ENCODE measurements around the gene JAKMIP1.

JAKMIP1 gene

GRCh38 chr4:6042293-6043063, 157.9 kb downstream of the JAKMIP1 start:
- Histone ChIP-seq H3K4me1 (ENCODE audit: control insufficient read depth, insufficient read depth, low read length) (no peaks in the 10 kb centered on the region), H3K4me3 (ENCODE audit: low read length) (no peak overlapping the region), H3K9me3 (ENCODE audit: control insufficient read depth, insufficient read depth, low read length) (no peaks in the 10 kb centered on the region), H3K36me3 (ENCODE audit: control insufficient read depth, insufficient read depth, low read length) (no peaks in the 10 kb centered on the region), H3K27ac (ENCODE audit: low read length) (no peak overlapping the region), H3K27me3 (ENCODE audit: control insufficient read depth, insufficient read depth, low read length) (no peaks in the 10 kb centered on the region)
- no peak for DNase-seq (ENCODE audit: low read depth, low spot score)
- no CpG with 5 or more reads among the region's 21 CpGs for WGBS (ENCODE audit: insufficient coverage, insufficient read length)

- Histone ChIP-seq H3K27me3 (ENCODE audit: control insufficient read depth, insufficient read depth, low read length) (no peaks in the 10 kb centered on the region), H3K9me3 (ENCODE audit: control insufficient read depth, insufficient read depth, low read length) (no peaks in the 10 kb centered on the region), H3K4me3 (ENCODE audit: low read length) (no peak overlapping the region), H3K4me1 (ENCODE audit: control insufficient read depth, insufficient read depth, low read length) (no peaks in the 10 kb centered on the region), H3K27ac (ENCODE audit: low read length) (no peak overlapping the region), H3K36me3 (ENCODE audit: control insufficient read depth, insufficient read depth, low read length) (no peaks in the 10 kb centered on the region)
- WGBS (ENCODE audit: insufficient coverage, insufficient read length): no CpG with 5 or more reads among the region's 5 CpGs
- no peak for DNase-seq (ENCODE audit: low read depth, low spot score)
Observed at GRCh38 chr4:6041800-6042199, 158.5 kb downstream of the JAKMIP1 start.

GRCh38 chr4:6038711-6039110, 161.6 kb downstream of the JAKMIP1 start:
- Histone ChIP-seq H3K27me3 (ENCODE audit: control insufficient read depth, insufficient read depth, low read length) (no peaks in the 10 kb centered on the region), H3K27ac (ENCODE audit: low read length) (no peak overlapping the region), H3K9me3 (ENCODE audit: control insufficient read depth, insufficient read depth, low read length) (no peaks in the 10 kb centered on the region), H3K4me3 (ENCODE audit: low read length) (no peak overlapping the region), H3K4me1 (ENCODE audit: control insufficient read depth, insufficient read depth, low read length) (no peaks in the 10 kb centered on the region), H3K36me3 (ENCODE audit: control insufficient read depth, insufficient read depth, low read length) (no peaks in the 10 kb centered on the region)
- no peak for DNase-seq (ENCODE audit: low read depth, low spot score)
- WGBS (ENCODE audit: insufficient coverage, insufficient read length): no CpG with 5 or more reads among the region's 8 CpGs

- Histone ChIP-seq H3K36me3 (ENCODE audit: control insufficient read depth, insufficient read depth, low read length) (no peaks in the 10 kb centered on the region), H3K4me1 (ENCODE audit: control insufficient read depth, insufficient read depth, low read length) (no peaks in the 10 kb centered on the region), H3K27ac (ENCODE audit: low read length) (no peak overlapping the region), H3K9me3 (ENCODE audit: control insufficient read depth, insufficient read depth, low read length) (no peaks in the 10 kb centered on the region), H3K4me3 (ENCODE audit: low read length) (no peak overlapping the region), H3K27me3 (ENCODE audit: control insufficient read depth, insufficient read depth, low read length) (no peaks in the 10 kb centered on the region)
- WGBS (ENCODE audit: insufficient coverage, insufficient read length): no CpG with 5 or more reads among the region's 16 CpGs
- DNase-seq (ENCODE audit: low read depth, low spot score): no peak
Observed at GRCh38 chr4:6035786-6036185, 164.6 kb downstream of the JAKMIP1 start.

- no peak overlapping the region for H3K4me3 ChIP-seq (ENCODE audit: low read length)
- WGBS (ENCODE audit: insufficient coverage, insufficient read length): no CpG with 5 or more reads among the region's 4 CpGs
- H3K27ac ChIP-seq (ENCODE audit: low read length): no peak overlapping the region
- H3K4me1 ChIP-seq (ENCODE audit: control insufficient read depth, insufficient read depth, low read length): 0 out of 2 replicates have a peak, but pooled peaks cover 1% of the 10 kb centered on the region
- no peak for DNase-seq (ENCODE audit: low read depth, low spot score)
- no peaks in the 10 kb centered on the region for H3K9me3 ChIP-seq (ENCODE audit: control insufficient read depth, insufficient read depth, low read length)
- H3K27me3 ChIP-seq (ENCODE audit: control insufficient read depth, insufficient read depth, low read length): no peaks in the 10 kb centered on the region
- no peaks in the 10 kb centered on the region for H3K36me3 ChIP-seq (ENCODE audit: control insufficient read depth, insufficient read depth, low read length)
Observed at GRCh38 chr4:6033381-6033780, 167.0 kb downstream of the JAKMIP1 start.

- no CpG with 5 or more reads among the region's 11 CpGs for WGBS (ENCODE audit: insufficient coverage, insufficient read length)
- no peak for DNase-seq (ENCODE audit: low read depth, low spot score)
- Histone ChIP-seq H3K27ac (ENCODE audit: low read length) (no peak overlapping the region), H3K4me3 (ENCODE audit: low read length) (no peak overlapping the region), H3K4me1 (ENCODE audit: control insufficient read depth, insufficient read depth, low read length) (0 out of 2 replicates have a peak, but pooled peaks cover 1% of the 10 kb centered on the region), H3K27me3 (ENCODE audit: control insufficient read depth, insufficient read depth, low read length) (no peaks in the 10 kb centered on the region), H3K36me3 (ENCODE audit: control insufficient read depth, insufficient read depth, low read length) (no peaks in the 10 kb centered on the region), H3K9me3 (ENCODE audit: control insufficient read depth, insufficient read depth, low read length) (no peaks in the 10 kb centered on the region)
Observed at GRCh38 chr4:6032249-6033244, 167.8 kb downstream of the JAKMIP1 start.

GRCh38 chr4:6031846-6032245, 168.5 kb downstream of the JAKMIP1 start:
- no CpG with 5 or more reads among the region's 5 CpGs for WGBS (ENCODE audit: insufficient coverage, insufficient read length)
- Histone ChIP-seq H3K27me3 (ENCODE audit: control insufficient read depth, insufficient read depth, low read length) (no peaks in the 10 kb centered on the region), H3K9me3 (ENCODE audit: control insufficient read depth, insufficient read depth, low read length) (no peaks in the 10 kb centered on the region), H3K36me3 (ENCODE audit: control insufficient read depth, insufficient read depth, low read length) (no peaks in the 10 kb centered on the region), H3K4me3 (ENCODE audit: low read length) (no peak overlapping the region), H3K4me1 (ENCODE audit: control insufficient read depth, insufficient read depth, low read length) (0 out of 2 replicates have a peak, but pooled peaks cover 1% of the 10 kb centered on the region), H3K27ac (ENCODE audit: low read length) (no peak overlapping the region)
- no peak for DNase-seq (ENCODE audit: low read depth, low spot score)

GRCh38 chr4:6030679-6031078, 169.7 kb downstream of the JAKMIP1 start:
- Histone ChIP-seq H3K9me3 (ENCODE audit: control insufficient read depth, insufficient read depth, low read length) (no peaks in the 10 kb centered on the region), H3K27ac (ENCODE audit: low read length) (no peak overlapping the region), H3K27me3 (ENCODE audit: control insufficient read depth, insufficient read depth, low read length) (no peaks in the 10 kb centered on the region), H3K4me3 (ENCODE audit: low read length) (no peak overlapping the region), H3K4me1 (ENCODE audit: control insufficient read depth, insufficient read depth, low read length) (0 out of 2 replicates have a peak, but pooled peaks cover 1% of the 10 kb centered on the region), H3K36me3 (ENCODE audit: control insufficient read depth, insufficient read depth, low read length) (no peaks in the 10 kb centered on the region)
- DNase-seq (ENCODE audit: low read depth, low spot score): no peak
- WGBS (ENCODE audit: insufficient coverage, insufficient read length): no CpG with 5 or more reads among the region's 7 CpGs

- H3K27ac ChIP-seq (ENCODE audit: low read length): no peak overlapping the region
- WGBS (ENCODE audit: insufficient coverage, insufficient read length): no CpG with 5 or more reads among the region's 6 CpGs
- H3K27me3 ChIP-seq (ENCODE audit: control insufficient read depth, insufficient read depth, low read length): no peaks in the 10 kb centered on the region
- no peaks in the 10 kb centered on the region for H3K9me3 ChIP-seq (ENCODE audit: control insufficient read depth, insufficient read depth, low read length)
- 0 out of 2 replicates have a peak, but pooled peaks cover 1% of the 10 kb centered on the region for H3K4me1 ChIP-seq (ENCODE audit: control insufficient read depth, insufficient read depth, low read length)
- no peaks in the 10 kb centered on the region for H3K36me3 ChIP-seq (ENCODE audit: control insufficient read depth, insufficient read depth, low read length)
- H3K4me3 ChIP-seq (ENCODE audit: low read length): no peak overlapping the region
- no peak for DNase-seq (ENCODE audit: low read depth, low spot score)
Observed at GRCh38 chr4:6029254-6029653, 171.1 kb downstream of the JAKMIP1 start.

GRCh38 chr4:6028168-6028567, 172.2 kb downstream of the JAKMIP1 start:
- no peaks in the 10 kb centered on the region for H3K27me3 ChIP-seq (ENCODE audit: control insufficient read depth, insufficient read depth, low read length)

More at GRCh38 chr4:6028168-6028567, 172.2 kb downstream of the JAKMIP1 start:
- no CpG with 5 or more reads among the region's 10 CpGs for WGBS (ENCODE audit: insufficient coverage, insufficient read length)
- Histone ChIP-seq H3K36me3 (ENCODE audit: control insufficient read depth, insufficient read depth, low read length) (no peaks in the 10 kb centered on the region), H3K9me3 (ENCODE audit: control insufficient read depth, insufficient read depth, low read length) (no peaks in the 10 kb centered on the region), H3K4me3 (ENCODE audit: low read length) (no peak overlapping the region), H3K27ac (ENCODE audit: low read length) (no peak overlapping the region), H3K4me1 (ENCODE audit: control insufficient read depth, insufficient read depth, low read length) (0 out of 2 replicates have a peak, but pooled peaks cover 1% of the 10 kb centered on the region)
- no peak for DNase-seq (ENCODE audit: low read depth, low spot score)

All from iPS DF 6.9 (cell line).